ENCODE results near the gene HBA2. TPM values are rescaled to one million over a fixed set of nuclear protein-coding genes. Genes with fewer than 3 reads are reported as not detected.

The HBA2 gene
- total and polyA plus RNA-seq, 9 of the 15 experiments (the other 6 are each of a cell fraction or from before 2014, with no cell fraction given): 40.4 to 853 (median 286) TPM

- TF ChIP-seq ATF6 (CRISPR knock-in tag; IDR thresholded peaks at IDR 0.05) (peak; percentile 99), DMBX1 (CRISPR knock-in tag; IDR thresholded peaks at IDR 0.05; ENCODE audit: borderline replicate concordance) (peak; percentile 75; the same call in 1 of the 2 replicates), MNT (conservative IDR thresholded peaks at IDR 0.05) (peak; percentile 86 to 95; a peak in 3 of 4 replicates), MITF (IDR thresholded peaks at IDR 0.05) (peak; percentile 29; the same call in 1 of the 2 replicates), CGGBP1 (CRISPR knock-in tag; IDR thresholded peaks at IDR 0.05) (no peak), HDAC1 (IDR thresholded peaks at IDR 0.05) (peak in 1 of 2 experiments; percentile 73; a peak in 2 of 4 replicates), TBL1XR1 (IDR thresholded peaks at IDR 0.05; ENCODE audit: low read length in 2 of 2) (no peak), CBFA2T3 (IDR thresholded peaks at IDR 0.05) (peak; percentile 41; the same call in 1 of the 2 replicates), HMBOX1 (IDR thresholded peaks at IDR 0.05) (no peak; the same call in 1 of the 2 replicates), ZNF280A (IDR thresholded peaks at IDR 0.05; ENCODE audit: low read depth, partially characterized antibody) (no peak), ZNF695 (CRISPR knock-in tag; IDR thresholded peaks at IDR 0.05) (no peak), ZNF277 (CRISPR knock-in tag; IDR thresholded peaks at IDR 0.05; ENCODE audit: borderline replicate concordance) (no peak), THRB (CRISPR knock-in tag; conservative IDR thresholded peaks at IDR 0.05) (no peak), TSC22D4 (tag; IDR thresholded peaks at IDR 0.05) (no peak)
Observed at GRCh38 chr16:180681-181564, 8.2 kb downstream of the HBA2 start (continued).
